GM12892 (cell line): ENCODE results near the gene FAM163B.

Experiments
- POLR2A ChIP-seq: IDR thresholded peaks from 2 replicates; pipeline ENCODE4 v1.6.1; 2011; ENCODE audit warnings: low read depth, low read length, control low read depth
- POLR2AphosphoS5 ChIP-seq: IDR thresholded peaks from 2 replicates; pipeline ENCODE4 v1.6.1; 2011; ENCODE audit warnings: low read depth, low read length, control low read depth
- TAF1 ChIP-seq: IDR thresholded peaks from 2 replicates; pipeline ENCODE4 v1.6.1; 2011; ENCODE audit warnings: low read depth, mild to moderate bottlenecking, control low read depth, low read length, borderline replicate concordance

- TF ChIP-seq POLR2AphosphoS5 (no peak), POLR2A (no peak), TAF1 (no peak)
Measured at GRCh38 chr9:133529874-133530273, 79.3 kb downstream of the FAM163B start.
